HepG2 (cell line): ENCODE results near the gene ABCC12. TPM values are rescaled to one million over a fixed set of nuclear protein-coding genes. Genes with fewer than 3 reads are reported as not detected.

Experiments used
- CBX5 ChIP-seq: sonication (generic); formaldehyde crosslinking; IDR thresholded peaks from 2 replicates; pipeline ENCODE4 v1.4.0; 2020; ENCODE audit warnings: missing genetic modification reagents, borderline replicate concordance
- ELF1 ChIP-seq: sonication (generic); formaldehyde crosslinking; IDR thresholded peaks from 2 replicates; pipeline ENCODE4 v1.4.0; 2020; ENCODE audit warnings: missing genetic modification reagents
- EP300 ChIP-seq, 3 experiments: sonication (generic) in 1 of 3; formaldehyde crosslinking in 1 of 3; IDR thresholded peaks; 2 replicates each; pipeline versions ENCODE4 v1.5.1 to v1.6.1; 2011 to 2020; ENCODE audit warnings: low read depth in 2 of 3, low read length in 2 of 3, borderline replicate concordance in 1 of 3, improper control_type of control experiment in 1 of 3, mild to moderate bottlenecking in 1 of 3, missing genetic modification reagents in 1 of 3, moderate library complexity in 1 of 3
- FLYWCH1 ChIP-seq: sonication (generic); formaldehyde crosslinking; IDR thresholded peaks from 2 replicates; pipeline ENCODE4 v1.8.1; 2023; ENCODE audit warnings: mild to moderate bottlenecking, missing genetic modification reagents
- FOXK1 ChIP-seq: sonication (generic); formaldehyde crosslinking; IDR thresholded peaks from 2 replicates; pipeline ENCODE4 v1.4.0; 2020; ENCODE audit warnings: low read depth, missing genetic modification reagents, borderline replicate concordance
- KLF9 ChIP-seq: IDR thresholded peaks from 2 replicates; pipeline ENCODE4 v1.6.1; 2016; ENCODE audit warnings: low read depth
- NCOA2 ChIP-seq: sonication (generic); formaldehyde crosslinking; IDR thresholded peaks from 2 replicates; pipeline ENCODE4 v1.8.0; 2022; ENCODE audit warnings: inconsistent platforms
- NCOR1 ChIP-seq: fragments of 200-600 bp; sonication (generic); IDR thresholded peaks from 2 replicates; pipeline ENCODE4 v1.7.0; 2017; ENCODE audit warnings: antibody characterized with exemption, low read length, borderline replicate concordance
- PRDM10 ChIP-seq: sonication (generic); formaldehyde crosslinking; IDR thresholded peaks from 2 replicates; pipeline ENCODE4 v1.4.0; 2020; ENCODE audit warnings: low read depth, missing genetic modification reagents
- RARA ChIP-seq: IDR thresholded peaks from 2 replicates; pipeline ENCODE4 v1.6.1; 2016; ENCODE audit warnings: missing genetic modification reagents, missing compliant biosample characterization
- RFX1 ChIP-seq: fragments of 450-650 bp; IDR thresholded peaks from 2 replicates; pipeline ENCODE4 v1.6.1; 2017
- SKI ChIP-seq: fragments of 450-650 bp; IDR thresholded peaks from one replicate; pipeline ENCODE4 v1.6.1; 2018; ENCODE audit warnings: mild to moderate bottlenecking; ENCODE audit not compliant: partially characterized antibody
- SNRNP70 ChIP-seq: fragments of 200-400 bp; formaldehyde crosslinking; IDR thresholded peaks from 2 replicates; pipeline ENCODE4 v1.6.1; 2017; ENCODE audit warnings: mild to moderate bottlenecking, low read depth, low read length, moderate library complexity
- SOX13 ChIP-seq, 3 experiments: fragments of 450-650 bp in 1 of 3; sonication (generic) in 1 of 3; formaldehyde crosslinking in 1 of 3; IDR thresholded peaks in 2 of 3; conservative IDR thresholded peaks in 1 of 3; 2 replicates each; pipeline versions ENCODE4 v1.5.0 to v1.6.1; 2016 to 2020; ENCODE audit warnings: antibody characterized with exemption in 1 of 3, mild to moderate bottlenecking in 1 of 3, missing compliant biosample characterization in 1 of 3, missing genetic modification reagents in 1 of 3, moderate library complexity in 1 of 3
- SOX6 ChIP-seq, 2 experiments: fragments of 450-650 bp in 1 of 2; sonication (generic) in 1 of 2; formaldehyde crosslinking in 1 of 2; IDR thresholded peaks; 2 replicates each; pipeline versions ENCODE4 v1.4.0 to v1.6.1; 2017 to 2020; ENCODE audit warnings: antibody characterized with exemption in 1 of 2, mild to moderate bottlenecking in 1 of 2, missing genetic modification reagents in 1 of 2
- TBX3 ChIP-seq: fragments of 450-650 bp; IDR thresholded peaks from 2 replicates; pipeline ENCODE4 v1.6.1; 2017; ENCODE audit warnings: antibody characterized with exemption, mild to moderate bottlenecking, inconsistent platforms, borderline replicate concordance
- TCF7 ChIP-seq: sonication (generic); IDR thresholded peaks from 2 replicates; pipeline ENCODE4 v1.6.1; 2016; ENCODE audit warnings: antibody characterized with exemption, low read depth
- ZHX1 ChIP-seq: sonication (generic); formaldehyde crosslinking; IDR thresholded peaks from 2 replicates; pipeline ENCODE4 v1.8.1; 2022; ENCODE audit warnings: low read depth, mild to moderate bottlenecking, missing genetic modification reagents
- ZNF337 ChIP-seq: sonication (generic); formaldehyde crosslinking; IDR thresholded peaks from 2 replicates; pipeline ENCODE4 v1.5.1; 2020; ENCODE audit warnings: missing genetic modification reagents, low read depth, mild to moderate bottlenecking, borderline replicate concordance
- ZNF563 ChIP-seq: sonication (generic); formaldehyde crosslinking; IDR thresholded peaks from 2 replicates; pipeline ENCODE4 v1.8.0; 2022; ENCODE audit warnings: mild to moderate bottlenecking, moderate library complexity, missing genetic modification reagents
- ZNF605 ChIP-seq: sonication (generic); formaldehyde crosslinking; IDR thresholded peaks from 2 replicates; pipeline ENCODE4 v1.8.0; 2022; ENCODE audit warnings: mild to moderate bottlenecking, missing genetic modification reagents
- polyA plus RNA-seq, 8 experiments: library from polyadenylated mRNA; depleted of rRNA in 3 of 8; stranded (reverse) in 7 of 8; unstranded in 1 of 8; fragments of >200 nt; fragmentation: Illumina TruSeq in 4 of 8; extraction: Trizol in 4 of 8; gene quantifications; 2 replicates each; pipeline versions ENCODE4 v1.2.1 to v1.2.3, GENCODE V29; 2011 to 2016; ENCODE audit warnings: low read depth in 4 of 8, missing spikeins in 1 of 8, mixed read lengths in 1 of 8; ENCODE audit not compliant: insufficient read depth in 1 of 8
- total RNA-seq, 5 experiments: library from RNA; depleted of rRNA; stranded (reverse); fragments of >200 nt; fragmentation: Illumina TruSeq; extraction: Trizol; gene quantifications; 2 replicates each; pipeline ENCODE4 v1.2.3, GENCODE V29; 2016; ENCODE audit warnings: low read depth in 1 of 5

ABCC12 gene
- total and polyA plus RNA-seq, 2 of the 13 experiments (the other 11 are each of a cell fraction or from before 2014, with no cell fraction given), result not detected

GRCh38 chr16:48194828-48195556 lies 39.2 kb upstream of the ABCC12 start (continued):
- TF ChIP-seq PRDM10 (CRISPR knock-in tag) (no peak), FOXK1 (peak; percentile 64; the same call in 1 of the 2 replicates), ZHX1 (CRISPR knock-in tag) (no peak), FLYWCH1 (CRISPR knock-in tag) (no peak), SOX6 (IDR thresholded peaks at IDR 0.05) (no peak), SOX6 (CRISPR knock-in tag; IDR thresholded peaks at IDR 0.05) (peak; percentile 55; the same call in 1 of the 2 replicates), NCOA2 (peak; percentile 42; the same call in 1 of the 2 replicates), ZNF337 (CRISPR knock-in tag) (no peak), TCF7 (peak; percentile 16; the same call in 1 of the 2 replicates), SOX13 (IDR thresholded peaks at IDR 0.05) (no peak), SOX13 (CRISPR knock-in tag; conservative IDR thresholded peaks at IDR 0.05 in 1 of 2, IDR thresholded peaks at IDR 0.05 in 1 of 2) (peak in 1 of 2 experiments; percentile 67; a peak in 2 of 4 replicates), ZNF563 (CRISPR knock-in tag) (no peak), TBX3 (no peak), ELF1 (CRISPR knock-in tag) (peak; percentile 30; the same call in 1 of the 2 replicates), RFX1 (no peak), EP300 (IDR thresholded peaks at IDR 0.05; ENCODE audit: low read depth in 2 of 2, low read length in 2 of 2) (0 out of 4 replicates have a peak, but pooled peaks of 1 of the 2 experiments have one; percentile 8), EP300 (CRISPR knock-in tag; IDR thresholded peaks at IDR 0.05; ENCODE audit: borderline replicate concordance) (peak; percentile 31; the same call in 1 of the 2 replicates), ZNF605 (CRISPR knock-in tag) (no peak), NCOR1 (peak; percentile 19; the same call in 1 of the 2 replicates), KLF9 (no peak), CBX5 (CRISPR knock-in tag) (peak; percentile 41; the same call in 1 of the 2 replicates), RARA (CRISPR knock-in tag) (peak; percentile 15; the same call in 1 of the 2 replicates), SKI (peak; percentile 36), SNRNP70 (no peak)
